Activated CD4-positive, alpha-beta T cell treated with anti-CD3 and anti-CD28 coated beads, Interleukin-10, Interleukin-2, amounts not matched to agents 100 ng/mL and 50 ng/mL, durations not matched to agents 16 hours and 8 hours (primary cell): ENCODE measurements around the gene FLRT1.

Experiments
- DNase-seq: peaks from one replicate; pipeline ENCODE4 v3.0.0-alpha.2; 2020

Gene FLRT1

GRCh38 chr11:64007160-64007628 lies 28.5 kb upstream of the FLRT1 start:
- DNase-seq, result no peak

- DNase-seq, result no peak
These were observed 28.0 kb upstream of the FLRT1 start for GRCh38 chr11:64007629-64008282.

DNA sequence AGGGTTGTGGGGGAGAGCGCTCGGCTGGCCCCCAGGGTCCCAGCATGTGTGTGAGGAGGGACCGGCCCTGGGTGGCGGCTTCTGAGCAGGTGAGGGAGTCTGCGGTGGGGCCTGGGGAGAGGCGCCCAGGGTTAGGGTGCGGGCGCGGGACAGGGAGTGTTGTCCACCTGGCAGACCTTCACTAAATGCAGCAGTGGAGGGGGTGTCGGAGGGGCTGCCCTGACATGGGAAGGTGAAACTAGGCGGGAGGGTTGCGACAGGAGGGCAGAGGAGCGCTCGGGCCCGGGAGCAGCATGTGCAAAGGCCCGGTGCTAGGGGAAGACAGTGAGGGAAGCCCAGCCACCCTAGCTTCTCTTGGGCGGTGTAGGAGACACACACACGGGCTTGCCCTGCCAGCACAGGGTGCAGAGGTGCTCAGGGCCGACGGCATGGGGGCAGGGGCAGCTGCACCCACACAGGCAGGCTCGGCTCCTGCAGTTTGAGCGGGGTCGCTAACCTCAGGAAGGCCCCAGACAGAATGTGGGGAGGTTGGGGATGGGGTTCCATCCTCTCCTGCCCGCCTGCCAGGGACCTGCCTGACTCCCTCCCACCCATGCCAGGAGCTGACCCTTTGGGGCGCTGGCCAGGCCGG lies 27.3 kb upstream of the FLRT1 start:
- no peak for DNase-seq

GRCh38 chr11:64008914-64009633 lies 26.7 kb upstream of the FLRT1 start:
- DNase-seq, result no peak

DNA sequence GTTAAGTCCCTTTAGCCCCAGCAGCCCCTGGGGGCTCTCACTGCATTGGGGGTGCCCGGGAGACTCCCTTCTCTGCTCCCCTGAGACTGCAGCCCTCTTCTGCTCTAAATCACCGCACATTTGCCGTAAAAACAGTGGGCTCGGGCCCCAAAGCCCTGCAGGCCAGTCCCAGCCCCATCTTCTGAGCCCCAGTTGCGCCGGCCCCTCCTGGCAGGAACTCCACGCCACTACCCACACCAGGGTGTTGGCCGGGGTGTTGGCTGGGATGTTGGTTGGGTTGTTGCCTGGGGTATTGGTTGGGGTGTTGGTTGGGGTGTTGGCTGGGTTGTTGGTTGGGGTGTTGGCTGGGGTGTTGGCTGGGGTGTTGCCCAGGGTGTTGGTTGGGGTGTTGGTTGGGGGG lies 26.0 kb upstream of the FLRT1 start:
- DNase-seq, result no peak

DNA sequence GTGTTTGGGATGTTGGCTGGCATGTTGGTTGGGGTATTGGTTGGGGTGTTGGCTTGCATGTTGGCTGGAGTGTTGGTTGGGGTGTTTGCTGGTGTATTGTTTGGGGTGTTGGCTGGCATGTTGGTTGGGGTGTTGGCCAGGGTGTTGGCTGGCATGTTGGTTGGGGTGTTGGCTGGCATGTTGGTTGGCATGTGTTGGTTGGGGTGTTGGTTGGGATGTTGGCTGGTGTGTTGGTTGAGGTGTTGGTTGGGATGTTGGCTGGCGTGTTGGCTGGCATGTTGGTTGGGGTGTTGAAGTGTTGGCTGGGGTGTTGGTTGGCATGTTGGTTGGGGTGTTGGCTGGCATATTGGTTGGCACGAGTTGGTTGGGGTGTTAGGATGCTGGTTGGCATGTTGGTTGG lies 24.9 kb upstream of the FLRT1 start:
- no peak for DNase-seq

DNA sequence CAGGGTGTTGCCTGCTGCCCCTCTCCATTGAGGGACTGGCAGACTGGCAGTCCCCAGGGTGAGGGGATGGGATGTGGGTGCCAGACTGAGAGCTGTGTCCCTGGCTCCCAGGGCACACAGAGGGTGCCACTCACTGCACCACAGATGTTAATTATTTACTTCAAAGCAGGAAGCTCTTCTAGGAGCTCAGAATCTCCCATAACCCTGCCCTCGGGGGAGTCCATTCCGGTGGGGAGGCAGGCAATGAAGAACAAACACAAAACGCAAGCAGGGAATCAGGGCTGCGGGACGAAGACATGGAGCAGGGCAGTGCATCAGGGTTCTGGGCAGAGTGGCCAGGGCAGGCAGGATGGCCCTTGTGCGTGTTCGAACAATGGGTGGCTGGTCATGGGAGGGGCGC lies 24.4 kb upstream of the FLRT1 start:
- no peak for DNase-seq

- DNase-seq, result no peak
These were observed 22.4 kb upstream of the FLRT1 start for GRCh38 chr11:64013141-64013896.

DNA sequence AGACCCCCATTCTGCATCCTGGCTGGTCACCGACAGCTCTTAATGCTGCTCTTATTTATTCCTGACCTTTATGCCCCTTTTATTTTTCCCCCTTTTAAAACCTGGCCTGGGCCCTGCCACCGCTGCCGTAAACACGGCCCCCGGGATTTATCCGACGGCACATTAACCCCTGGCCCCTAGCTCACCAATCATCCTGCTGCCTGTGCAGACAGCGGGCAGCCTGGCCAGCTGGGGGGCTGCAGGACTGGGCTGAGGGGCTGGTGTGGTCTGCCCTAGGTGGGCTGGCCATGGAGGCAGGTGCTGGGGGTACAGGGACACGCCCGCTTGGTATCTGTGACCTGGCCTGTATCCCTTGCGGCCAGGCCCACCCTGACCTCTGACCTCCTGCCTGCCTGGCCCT lies 21.4 kb upstream of the FLRT1 start:
- no peak for DNase-seq

DNA sequence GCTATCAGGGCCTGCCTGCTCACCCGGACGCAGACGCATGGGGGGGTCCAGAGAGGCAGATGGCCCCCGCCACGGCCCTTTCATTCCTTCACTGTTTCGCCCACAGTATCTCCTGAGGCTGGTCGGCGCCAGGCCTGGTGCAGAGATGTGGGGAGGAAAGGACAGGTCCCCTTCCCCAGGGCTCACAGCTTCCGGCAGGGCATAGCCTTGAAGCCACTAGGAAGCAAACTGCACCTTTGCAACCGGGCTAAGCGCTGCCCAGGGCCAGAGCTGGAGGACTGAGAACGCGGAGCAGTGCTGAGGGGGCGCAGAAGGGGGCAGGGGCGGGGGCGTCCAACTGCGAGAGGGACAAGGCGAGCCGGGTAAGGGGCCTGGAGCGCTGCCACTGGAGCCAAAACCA lies 20.2 kb upstream of the FLRT1 start:
- no peak for DNase-seq

- no peak for DNase-seq
These were observed 19.5 kb upstream of the FLRT1 start for GRCh38 chr11:64015935-64016845.

GRCh38 chr11:64017945-64018224 lies 17.8 kb upstream of the FLRT1 start:
- DNase-seq, result no peak

- no peak for DNase-seq
These were observed 17.4 kb upstream of the FLRT1 start for GRCh38 chr11:64018310-64018709.

- no peak for DNase-seq
These were observed 16.4 kb upstream of the FLRT1 start for GRCh38 chr11:64019106-64020037.

GRCh38 chr11:64020976-64021756 lies 14.6 kb upstream of the FLRT1 start:
- DNase-seq, result no peak

GRCh38 chr11:64021757-64022093 lies 14.0 kb upstream of the FLRT1 start:
- DNase-seq, result no peak

- DNase-seq, result no peak
These were observed 13.5 kb upstream of the FLRT1 start for GRCh38 chr11:64022125-64022784.

- DNase-seq, result no peak
These were observed 11.7 kb upstream of the FLRT1 start for GRCh38 chr11:64023712-64024710.

DNA sequence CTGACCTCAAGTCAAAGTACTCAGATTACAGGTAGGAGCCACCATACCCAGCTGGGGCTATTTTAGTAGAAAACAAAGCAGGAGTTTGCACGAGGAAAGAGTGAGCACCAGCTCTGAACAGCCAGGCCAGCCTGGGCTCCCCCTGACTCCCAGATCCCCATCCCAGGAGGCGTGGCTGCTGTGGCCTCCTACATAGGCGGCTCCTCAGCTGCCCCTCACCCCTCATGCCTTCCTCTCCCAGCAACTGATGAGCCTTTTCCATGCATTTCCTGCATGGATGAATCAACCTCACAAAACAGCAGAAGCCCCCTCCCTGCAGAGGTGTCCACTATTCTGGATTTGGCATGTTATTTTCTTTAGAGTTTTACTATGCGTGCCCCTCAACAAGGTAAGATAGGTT lies 10.5 kb upstream of the FLRT1 start:
- no peak for DNase-seq
